Measurements from ENCODE around the gene ACOX2. TPM values are rescaled to one million over a fixed set of nuclear protein-coding genes. Genes with fewer than 3 reads are reported as not detected.

ACOX2 gene
- total RNA-seq, 1 experiment from 2014 or later: 25.4 TPM

- in situ Hi-C loops (cut with HindIII; ENCODE audit: low sequenced_read_pairs): no loop called here
- DNase-seq (ENCODE audit: low spot score): no peak
Measured at GRCh38 chr3:58485801-58486435, 51.1 kb downstream of the ACOX2 start.

GRCh38 chr3:58484722-58485069 is 52.3 kb downstream of the ACOX2 start:
- DNase-seq (ENCODE audit: low spot score): no peak
- in situ Hi-C loops (cut with HindIII; ENCODE audit: low sequenced_read_pairs): no loop called here

GRCh38 chr3:58484045-58484721 is 52.8 kb downstream of the ACOX2 start:
- no peak for DNase-seq (ENCODE audit: low spot score)
- in situ Hi-C loops (cut with HindIII; ENCODE audit: low sequenced_read_pairs): no loop called here

GRCh38 chr3:58482917-58483636 is 53.9 kb downstream of the ACOX2 start:
- DNase-seq (ENCODE audit: low spot score): no peak
- in situ Hi-C loops (cut with HindIII; ENCODE audit: low sequenced_read_pairs): no loop called here

GRCh38 chr3:58480309-58480708 is 56.7 kb downstream of the ACOX2 start:
- in situ Hi-C loops (cut with HindIII; ENCODE audit: low sequenced_read_pairs): no loop called here
- no peak for DNase-seq (ENCODE audit: low spot score)

- in situ Hi-C loops (cut with HindIII; ENCODE audit: low sequenced_read_pairs): no loop called here
- DNase-seq (ENCODE audit: low spot score): no peak
Measured at GRCh38 chr3:58478781-58479180, 58.2 kb downstream of the ACOX2 start.

- in situ Hi-C loops (cut with HindIII; ENCODE audit: low sequenced_read_pairs): no loop called here
- DNase-seq (ENCODE audit: low spot score): no peak
Measured at GRCh38 chr3:58474967-58475578, 61.9 kb downstream of the ACOX2 start.

GRCh38 chr3:58474348-58474911 is 62.6 kb downstream of the ACOX2 start:
- no peak for DNase-seq (ENCODE audit: low spot score)
- in situ Hi-C loops (cut with HindIII; ENCODE audit: low sequenced_read_pairs): no loop called here

GRCh38 chr3:58473275-58473674 is 63.7 kb downstream of the ACOX2 start:
- no peak for DNase-seq (ENCODE audit: low spot score)
- in situ Hi-C loops (cut with HindIII; ENCODE audit: low sequenced_read_pairs): no loop called here

GRCh38 chr3:58471025-58471887 is 65.7 kb downstream of the ACOX2 start:
- DNase-seq (ENCODE audit: low spot score): peak; percentile 16
- in situ Hi-C loops (cut with HindIII; ENCODE audit: low sequenced_read_pairs): no loop called here

- DNase-seq (ENCODE audit: low spot score): no peak
- in situ Hi-C loops (cut with HindIII; ENCODE audit: low sequenced_read_pairs): no loop called here
Measured at GRCh38 chr3:58470363-58471024, 66.5 kb downstream of the ACOX2 start.

- in situ Hi-C loops (cut with HindIII; ENCODE audit: low sequenced_read_pairs): no loop called here
- no peak for DNase-seq (ENCODE audit: low spot score)
Measured at GRCh38 chr3:58469096-58469495, 67.9 kb downstream of the ACOX2 start.

- DNase-seq (ENCODE audit: low spot score): no peak
- in situ Hi-C loops (cut with HindIII; ENCODE audit: low sequenced_read_pairs): no loop called here
Measured at GRCh38 chr3:58466899-58467563, 70.0 kb downstream of the ACOX2 start.

GRCh38 chr3:58464866-58465265 is 72.1 kb downstream of the ACOX2 start:
- in situ Hi-C loops (cut with HindIII; ENCODE audit: low sequenced_read_pairs): no loop called here

GRCh38 chr3:58463942-58464271 is 73.1 kb downstream of the ACOX2 start:
- in situ Hi-C loops (cut with HindIII; ENCODE audit: low sequenced_read_pairs): no loop called here
- no peak for DNase-seq (ENCODE audit: low spot score)

More at GRCh38 chr3:58464866-58465265, 72.1 kb downstream of the ACOX2 start:
- no peak for DNase-seq (ENCODE audit: low spot score)

- in situ Hi-C loops (cut with HindIII; ENCODE audit: low sequenced_read_pairs): no loop called here
- peak; percentile 67 for DNase-seq (ENCODE audit: low spot score)
Measured at GRCh38 chr3:58463181-58463941, 73.6 kb downstream of the ACOX2 start.

GRCh38 chr3:58462829-58463180 is 74.2 kb downstream of the ACOX2 start:
- in situ Hi-C loops (cut with HindIII; ENCODE audit: low sequenced_read_pairs): no loop called here
- peak; percentile 6 for DNase-seq (ENCODE audit: low spot score)
